WERI-Rb-1 (cell line): ENCODE measurements around the gene ANTXR2.

Source experiments
- DNase-seq: peaks from one replicate; pipeline ENCODE4 v3.0.0-alpha.2; 2020
- H3K27ac ChIP-seq: fragments of 250-450 bp; sonication (Bioruptor Pico); 2 replicates; pipeline ENCODE4 v1.5.1; 2020; ENCODE audit warnings: mild to moderate bottlenecking, moderate library complexity
- H3K27me3 ChIP-seq: fragments of 250-450 bp; sonication (Bioruptor Pico); 2 replicates; pipeline ENCODE4 v1.5.1; 2021; ENCODE audit warnings: mild to moderate bottlenecking, low read depth, moderate library complexity; ENCODE audit not compliant: insufficient read depth, severe bottlenecking
- H3K36me3 ChIP-seq: fragments of 250-450 bp; sonication (Bioruptor Pico); 2 replicates; pipeline ENCODE4 v1.5.1; 2020; ENCODE audit warnings: mild to moderate bottlenecking, moderate library complexity
- H3K4me3 ChIP-seq: 2 replicates; pipeline ENCODE4 v1.5.1; 2011; ENCODE audit warnings: low read depth, mild to moderate bottlenecking, control low read depth, low read length
- H3K9me3 ChIP-seq: fragments of 250-450 bp; sonication (Bioruptor Pico); 2 replicates; pipeline ENCODE4 v1.5.1; 2021; ENCODE audit warnings: mild to moderate bottlenecking, moderate library complexity; ENCODE audit not compliant: severe bottlenecking
- TF ChIP-seq, protein P1 (sequence below): IDR thresholded peaks from 2 replicates; pipeline ENCODE4 v1.5.1; 2011; ENCODE audit warnings: low read depth, mild to moderate bottlenecking, control low read depth, inconsistent platforms, low read length

The ANTXR2 gene

GRCh38 chr4:79875344-79875899 is 197.6 kb downstream of the ANTXR2 start:
- TF ChIP-seq, protein P1, sequence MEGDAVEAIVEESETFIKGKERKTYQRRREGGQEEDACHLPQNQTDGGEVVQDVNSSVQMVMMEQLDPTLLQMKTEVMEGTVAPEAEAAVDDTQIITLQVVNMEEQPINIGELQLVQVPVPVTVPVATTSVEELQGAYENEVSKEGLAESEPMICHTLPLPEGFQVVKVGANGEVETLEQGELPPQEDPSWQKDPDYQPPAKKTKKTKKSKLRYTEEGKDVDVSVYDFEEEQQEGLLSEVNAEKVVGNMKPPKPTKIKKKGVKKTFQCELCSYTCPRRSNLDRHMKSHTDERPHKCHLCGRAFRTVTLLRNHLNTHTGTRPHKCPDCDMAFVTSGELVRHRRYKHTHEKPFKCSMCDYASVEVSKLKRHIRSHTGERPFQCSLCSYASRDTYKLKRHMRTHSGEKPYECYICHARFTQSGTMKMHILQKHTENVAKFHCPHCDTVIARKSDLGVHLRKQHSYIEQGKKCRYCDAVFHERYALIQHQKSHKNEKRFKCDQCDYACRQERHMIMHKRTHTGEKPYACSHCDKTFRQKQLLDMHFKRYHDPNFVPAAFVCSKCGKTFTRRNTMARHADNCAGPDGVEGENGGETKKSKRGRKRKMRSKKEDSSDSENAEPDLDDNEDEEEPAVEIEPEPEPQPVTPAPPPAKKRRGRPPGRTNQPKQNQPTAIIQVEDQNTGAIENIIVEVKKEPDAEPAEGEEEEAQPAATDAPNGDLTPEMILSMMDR, result no peak
- Histone ChIP-seq H3K9me3 (no peaks in the 10 kb centered on the region), H3K27ac (no peak overlapping the region), H3K36me3 (0 out of 2 replicates have a peak, but pooled peaks cover 4% of the 10 kb centered on the region), H3K4me3 (no peak overlapping the region), H3K27me3 (no peaks in the 10 kb centered on the region)
- DNase-seq, result no peak

DNA sequence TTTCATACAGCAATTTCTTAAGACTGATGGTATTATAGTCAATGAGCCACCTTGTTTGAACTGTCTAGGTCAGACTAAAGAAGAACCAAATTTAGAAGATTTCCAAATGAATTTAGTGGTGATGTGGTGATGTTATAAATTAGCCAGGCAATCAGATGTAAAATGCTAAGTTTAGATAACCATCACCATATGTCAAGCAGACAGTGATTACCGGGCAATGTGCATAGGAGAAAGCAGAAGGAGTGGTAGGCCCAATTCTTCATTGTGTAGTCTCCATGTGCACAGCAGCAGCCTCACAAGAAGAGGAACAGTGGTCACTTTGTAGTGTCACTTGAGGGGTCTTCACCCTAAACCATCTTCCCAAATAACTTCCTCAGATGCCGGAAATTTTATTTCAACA is 198.8 kb downstream of the ANTXR2 start:
- TF ChIP-seq, protein P1, result no peak
- DNase-seq, result no peak
- H3K27ac ChIP-seq, result no peak overlapping the region
- no peaks in the 10 kb centered on the region for H3K9me3 ChIP-seq
- H3K27me3 ChIP-seq, result no peaks in the 10 kb centered on the region
- H3K36me3 ChIP-seq, result 0 out of 2 replicates have a peak, but pooled peaks cover 4% of the 10 kb centered on the region
- no peak overlapping the region for H3K4me3 ChIP-seq

DNA sequence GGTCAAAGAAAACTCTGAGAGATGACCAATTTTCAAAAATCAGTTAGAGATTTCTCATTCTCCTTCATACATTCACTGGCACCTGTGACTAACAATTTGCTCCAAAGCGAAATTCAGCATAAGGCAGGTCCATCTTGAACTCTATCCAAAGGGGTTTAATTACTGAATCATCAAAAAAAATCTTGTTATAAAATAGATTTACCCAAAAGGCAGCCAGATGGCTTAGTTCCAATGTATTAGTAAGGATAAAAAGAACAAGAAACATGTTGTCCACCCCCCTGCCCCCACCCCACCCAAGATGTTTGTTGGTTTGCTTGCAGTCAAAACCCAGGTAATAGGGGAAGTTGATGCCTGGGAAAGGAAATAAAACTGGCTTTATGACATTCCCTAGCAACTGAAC is 200.3 kb downstream of the ANTXR2 start:
- 0 out of 2 replicates have a peak, but pooled peaks cover 4% of the 10 kb centered on the region for H3K36me3 ChIP-seq
- TF ChIP-seq, protein P1, result no peak
- H3K9me3 ChIP-seq, result no peaks in the 10 kb centered on the region
- H3K27me3 ChIP-seq, result no peaks in the 10 kb centered on the region
- H3K4me3 ChIP-seq, result no peak overlapping the region
- no peak for DNase-seq
- H3K27ac ChIP-seq, result no peak overlapping the region

DNA sequence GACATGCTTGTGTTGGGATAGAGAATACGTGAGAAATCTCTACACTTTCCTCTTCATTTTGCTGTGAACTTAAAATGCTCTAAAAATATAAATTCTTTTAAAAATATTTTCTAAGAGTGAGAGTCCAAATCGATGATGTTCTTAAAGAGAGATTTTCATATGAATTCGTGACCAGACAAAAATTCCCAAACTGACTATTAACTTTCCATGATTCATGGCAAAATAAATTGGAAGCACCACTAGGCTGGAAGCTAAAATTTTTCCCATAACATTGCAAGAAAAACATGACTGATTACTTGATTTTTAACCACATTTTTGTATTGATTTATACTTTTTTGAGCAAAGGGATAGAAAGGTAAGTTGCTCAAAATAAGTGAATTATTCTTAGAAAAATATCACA is 201.1 kb downstream of the ANTXR2 start:
- no peaks in the 10 kb centered on the region for H3K27me3 ChIP-seq
- H3K4me3 ChIP-seq, result no peak overlapping the region
- TF ChIP-seq, protein P1, result no peak
- DNase-seq, result no peak
- H3K27ac ChIP-seq, result no peak overlapping the region
- no peaks in the 10 kb centered on the region for H3K36me3 ChIP-seq
- H3K9me3 ChIP-seq, result no peaks in the 10 kb centered on the region

GRCh38 chr4:79869597-79870237 is 203.3 kb downstream of the ANTXR2 start:
- no peaks in the 10 kb centered on the region for H3K9me3 ChIP-seq
- no peak overlapping the region for H3K4me3 ChIP-seq
- no peaks in the 10 kb centered on the region for H3K36me3 ChIP-seq
- no peaks in the 10 kb centered on the region for H3K27me3 ChIP-seq
- TF ChIP-seq, protein P1, result no peak
- DNase-seq, result no peak
- no peak overlapping the region for H3K27ac ChIP-seq
